BE2C (cell line): ENCODE measurements around the gene FAM32A.

ENCODE experiments used
- DNase-seq: peaks from one replicate; pipeline ENCODE4 v3.0.0-alpha.2; 2020
- H3K27me3 ChIP-seq: fragments of 250-450 bp; sonication (Bioruptor Pico); 2 replicates; pipeline ENCODE4 v1.5.1; 2020; ENCODE audit warnings: mild to moderate bottlenecking
- H3K36me3 ChIP-seq: fragments of 250-450 bp; sonication (Bioruptor Pico); 2 replicates; pipeline ENCODE4 v1.5.1; 2020; ENCODE audit warnings: mild to moderate bottlenecking
- H3K4me1 ChIP-seq: fragments of 250-450 bp; sonication (Bioruptor Pico); 2 replicates; pipeline ENCODE4 v1.5.1; 2020
- H3K4me3 ChIP-seq: 2 replicates; pipeline ENCODE4 v1.5.1; 2011; ENCODE audit warnings: low read depth, low read length
- H3K9me3 ChIP-seq: fragments of 250-450 bp; sonication (Bioruptor Pico); 2 replicates; pipeline ENCODE4 v1.5.1; 2020
- TF ChIP-seq, protein P1 (sequence below): IDR thresholded peaks from 2 replicates; pipeline ENCODE4 v1.5.1; 2012; ENCODE audit warnings: mild to moderate bottlenecking, low read depth, low read length

FAM32A gene

DNA sequence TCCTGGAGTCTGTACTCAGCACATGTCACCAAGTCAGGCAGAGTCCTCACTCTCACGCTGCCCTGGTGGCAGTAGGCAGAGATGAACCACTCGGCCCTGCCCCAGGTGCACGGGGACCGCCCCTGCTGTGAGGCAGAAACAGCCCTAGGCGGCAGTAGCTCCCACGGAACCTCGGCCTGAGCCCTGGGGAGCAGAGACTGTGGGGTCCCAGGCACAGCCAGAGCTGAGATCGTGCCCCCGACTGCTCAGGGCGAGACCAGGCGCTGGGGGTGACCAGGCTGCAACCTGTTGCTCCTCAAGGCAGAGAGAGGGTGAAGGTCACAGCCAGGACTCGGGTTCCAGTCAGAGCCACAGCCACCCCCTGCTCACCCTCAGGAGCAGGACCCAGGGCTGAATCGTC lies 47.4 kb downstream of the FAM32A start:
- no peak for DNase-seq
- no peaks in the 10 kb centered on the region for H3K27me3 ChIP-seq
- no peaks in the 10 kb centered on the region for H3K9me3 ChIP-seq
- peaks cover 27% of the 10 kb centered on the region for H3K36me3 ChIP-seq
- no peak overlapping the region for H3K4me3 ChIP-seq
- no peaks in the 10 kb centered on the region for H3K4me1 ChIP-seq
- TF ChIP-seq, protein P1, sequence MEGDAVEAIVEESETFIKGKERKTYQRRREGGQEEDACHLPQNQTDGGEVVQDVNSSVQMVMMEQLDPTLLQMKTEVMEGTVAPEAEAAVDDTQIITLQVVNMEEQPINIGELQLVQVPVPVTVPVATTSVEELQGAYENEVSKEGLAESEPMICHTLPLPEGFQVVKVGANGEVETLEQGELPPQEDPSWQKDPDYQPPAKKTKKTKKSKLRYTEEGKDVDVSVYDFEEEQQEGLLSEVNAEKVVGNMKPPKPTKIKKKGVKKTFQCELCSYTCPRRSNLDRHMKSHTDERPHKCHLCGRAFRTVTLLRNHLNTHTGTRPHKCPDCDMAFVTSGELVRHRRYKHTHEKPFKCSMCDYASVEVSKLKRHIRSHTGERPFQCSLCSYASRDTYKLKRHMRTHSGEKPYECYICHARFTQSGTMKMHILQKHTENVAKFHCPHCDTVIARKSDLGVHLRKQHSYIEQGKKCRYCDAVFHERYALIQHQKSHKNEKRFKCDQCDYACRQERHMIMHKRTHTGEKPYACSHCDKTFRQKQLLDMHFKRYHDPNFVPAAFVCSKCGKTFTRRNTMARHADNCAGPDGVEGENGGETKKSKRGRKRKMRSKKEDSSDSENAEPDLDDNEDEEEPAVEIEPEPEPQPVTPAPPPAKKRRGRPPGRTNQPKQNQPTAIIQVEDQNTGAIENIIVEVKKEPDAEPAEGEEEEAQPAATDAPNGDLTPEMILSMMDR, result no peak

DNA sequence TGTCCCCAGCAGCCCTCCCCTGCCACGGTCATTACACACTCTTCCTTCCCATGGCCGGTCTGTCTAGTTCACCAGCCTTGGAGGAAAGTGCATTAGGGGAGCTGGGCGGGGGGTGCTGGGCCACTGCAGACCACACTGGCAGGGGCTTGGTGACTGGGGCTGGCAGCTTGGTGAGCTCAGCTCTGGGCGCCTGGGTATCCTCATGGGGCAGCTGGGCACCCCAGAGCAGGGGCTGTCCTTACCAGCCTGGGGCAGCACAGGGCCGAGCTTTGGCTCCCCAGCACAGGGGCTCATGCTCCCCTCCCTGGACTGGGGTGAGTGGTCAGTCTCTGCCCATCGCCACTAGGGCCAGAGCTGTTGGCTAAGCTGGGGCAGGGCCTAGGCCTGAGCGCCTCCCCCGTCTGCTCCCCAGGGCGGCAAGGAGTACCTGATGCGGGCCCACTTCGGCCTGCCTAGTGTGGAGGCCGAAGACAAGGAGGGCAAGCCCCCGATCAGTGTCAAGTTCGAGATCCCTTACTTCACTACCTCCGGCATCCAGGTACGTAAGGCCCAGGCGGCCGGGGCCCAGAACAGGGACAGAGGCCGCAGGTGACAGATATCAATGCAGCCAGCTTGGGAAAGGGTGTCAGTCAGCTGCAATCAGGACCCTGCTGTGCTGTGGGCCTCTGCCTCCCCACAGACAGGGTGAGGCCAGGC lies 48.0 kb downstream of the FAM32A start:
- Histone ChIP-seq H3K36me3 (peaks cover 20% of the 10 kb centered on the region), H3K4me3 (no peak overlapping the region), H3K27me3 (no peaks in the 10 kb centered on the region), H3K4me1 (no peaks in the 10 kb centered on the region), H3K9me3 (no peaks in the 10 kb centered on the region)
- TF ChIP-seq, protein P1, result no peak
- no peak for DNase-seq

DNA sequence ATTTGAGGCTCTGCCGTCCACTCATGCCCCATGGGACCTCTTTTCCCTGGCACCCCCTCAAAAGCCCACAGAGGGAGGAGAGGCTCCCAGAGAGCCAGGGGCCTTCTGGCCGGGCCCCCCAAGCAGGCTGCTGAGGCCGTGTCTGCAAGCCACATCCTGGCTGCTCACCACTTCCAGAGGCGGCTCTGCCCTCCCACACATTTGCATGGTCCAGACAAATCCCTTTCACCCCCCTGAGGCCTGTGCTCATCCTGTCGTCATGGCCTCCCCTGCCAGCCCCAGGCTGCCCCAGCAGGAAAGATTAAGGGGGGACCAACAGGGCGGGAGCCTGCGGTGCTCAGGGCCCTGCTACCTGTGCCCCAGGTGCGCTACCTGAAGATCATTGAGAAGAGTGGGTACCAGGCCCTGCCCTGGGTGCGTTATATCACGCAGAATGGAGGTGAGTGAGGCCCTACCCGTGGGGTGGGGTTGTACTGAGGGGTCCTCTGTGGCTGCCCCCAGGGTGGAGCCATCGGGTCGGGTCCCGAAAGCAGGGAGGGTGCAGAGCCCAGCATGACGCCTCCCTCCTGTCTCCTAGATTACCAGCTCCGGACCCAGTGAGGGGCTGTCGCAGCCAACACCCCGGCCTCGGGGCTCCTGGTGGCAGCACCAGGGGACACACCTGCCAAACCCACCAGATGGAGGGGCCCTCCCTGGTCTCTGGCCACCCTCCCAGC lies 48.8 kb downstream of the FAM32A start:
- Histone ChIP-seq H3K9me3 (no peaks in the 10 kb centered on the region), H3K4me1 (no peaks in the 10 kb centered on the region), H3K4me3 (no peak overlapping the region), H3K27me3 (no peaks in the 10 kb centered on the region), H3K36me3 (peaks cover 12% of the 10 kb centered on the region)
- TF ChIP-seq, protein P1, result no peak
- no peak for DNase-seq

DNA sequence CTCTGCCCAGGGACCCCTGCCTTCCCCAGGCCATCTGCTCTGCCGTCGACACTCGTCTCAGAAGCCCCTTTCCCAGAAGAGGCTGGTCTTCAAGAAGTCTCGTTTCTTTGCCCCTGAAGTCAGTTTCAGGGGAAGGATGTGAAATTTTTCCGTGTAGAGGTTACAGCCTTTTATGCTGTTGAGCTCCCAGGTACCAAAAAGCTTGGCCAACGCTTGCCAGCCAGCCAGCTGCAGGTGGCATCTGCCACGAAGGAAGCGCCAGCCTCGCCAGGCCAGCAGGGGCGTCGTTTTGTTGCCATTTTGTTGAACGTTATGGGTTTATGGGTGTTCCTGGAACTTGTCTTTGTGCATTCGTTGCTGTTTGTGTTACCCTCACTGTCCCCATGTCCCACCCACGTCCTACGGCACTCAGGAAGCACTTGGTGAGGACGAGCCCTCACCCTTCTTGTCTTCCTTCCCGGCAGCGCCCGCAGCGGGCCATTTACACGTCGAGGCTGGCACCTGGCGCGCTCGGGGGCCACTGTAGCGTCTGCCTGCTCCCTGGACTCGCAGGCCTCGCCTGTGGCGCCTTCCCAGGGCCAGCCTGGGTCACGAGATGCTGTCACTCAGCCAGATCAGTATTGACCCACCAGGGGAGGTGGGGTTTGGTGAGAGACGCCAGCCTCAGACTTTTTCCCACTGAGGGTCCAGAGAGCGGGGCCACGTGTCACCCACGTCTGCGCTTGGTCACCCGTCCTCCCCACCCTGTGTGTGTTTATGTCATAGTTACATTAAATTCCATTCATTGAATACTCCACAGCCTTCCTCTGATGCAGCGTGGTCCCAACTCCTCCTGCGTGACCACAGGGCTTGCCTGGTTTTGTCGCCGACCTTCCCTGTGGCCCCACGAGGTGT lies 49.6 kb downstream of the FAM32A start:
- H3K27me3 ChIP-seq, result no peaks in the 10 kb centered on the region
- H3K4me1 ChIP-seq, result no peaks in the 10 kb centered on the region
- H3K9me3 ChIP-seq, result no peaks in the 10 kb centered on the region
- H3K36me3 ChIP-seq, result peaks cover 10% of the 10 kb centered on the region
- TF ChIP-seq, protein P1, result no peak
- DNase-seq, result no peak
- H3K4me3 ChIP-seq, result no peak overlapping the region

DNA sequence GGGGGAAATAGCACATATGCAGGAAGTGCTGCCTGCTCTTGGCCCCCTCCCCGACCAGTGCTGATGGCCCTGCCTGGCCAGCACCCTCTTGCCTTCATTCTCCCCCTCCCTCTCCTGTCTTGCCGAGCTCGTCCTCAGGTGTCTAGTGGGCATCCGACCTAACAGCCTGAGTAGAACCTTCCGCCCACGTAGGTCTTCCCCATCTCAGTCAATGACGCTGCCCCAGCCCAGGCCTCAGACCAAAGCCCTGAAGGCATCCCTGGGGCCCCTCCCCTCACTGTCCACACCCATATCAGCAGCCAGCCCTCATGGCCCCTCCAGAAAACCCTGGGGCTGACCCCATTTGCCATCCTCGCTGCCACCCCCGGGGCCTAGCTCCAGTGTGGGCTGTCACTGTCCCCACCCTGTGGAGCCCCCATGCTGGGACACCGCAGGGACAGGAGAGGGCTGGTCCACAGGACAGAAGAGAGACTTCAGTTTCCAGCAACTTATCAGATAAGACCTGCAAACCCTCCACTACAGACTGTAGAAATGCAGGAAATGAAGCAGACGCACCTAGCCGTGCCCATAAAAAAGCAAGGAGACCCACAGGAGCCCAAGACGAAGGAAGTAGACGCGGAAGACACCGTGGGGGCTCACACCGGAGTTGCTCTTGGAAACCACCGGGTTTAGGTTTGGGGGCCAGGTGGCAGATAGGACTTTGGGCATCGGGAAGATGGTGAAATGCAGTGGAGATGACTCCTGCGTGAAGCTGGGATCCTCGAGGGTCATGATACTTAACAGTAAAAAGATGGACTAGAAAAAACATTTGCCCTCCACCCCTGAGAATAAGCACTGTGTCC lies 50.8 kb downstream of the FAM32A start:
- Histone ChIP-seq H3K36me3 (peaks cover 10% of the 10 kb centered on the region; the same call in 1 of the 2 replicates), H3K4me1 (no peaks in the 10 kb centered on the region), H3K9me3 (no peaks in the 10 kb centered on the region), H3K4me3 (no peak overlapping the region), H3K27me3 (no peaks in the 10 kb centered on the region)
- no peak for DNase-seq
- TF ChIP-seq, protein P1, result no peak
